Endothelial cell of umbilical vein (primary cell): ENCODE measurements around the gene TTC3. TPM values are rescaled to one million over a fixed set of nuclear protein-coding genes. Genes with fewer than 3 reads are reported as not detected.

Source experiments
- BruUV-seq: library from RNA; stranded (reverse); fragments of 400-500 nt; replicated peaks from 2 replicates; lab custom pipeline; 2021; lab: Mats Ljungman, UMichigan
- CTCF ChIA-PET: fragments of 300-600, 350-600 bp; sonication (Branson Sonifier 250); formaldehyde crosslinking; loops from one replicate; lab custom pipeline; 2021; ENCODE audit warnings: antibody characterized with exemption, inconsistent platforms; lab: Charles Lee
- POLR2A ChIA-PET: fragments of 300-600, 350-600 bp; sonication (Branson Sonifier 250); formaldehyde crosslinking; loops from one replicate; lab custom pipeline; 2021; ENCODE audit warnings: antibody characterized with exemption, inconsistent platforms; lab: Charles Lee
- DNase-seq: peaks from one replicate; pipeline ENCODE4 v3.0.0-alpha.2; 2011; ENCODE audit warnings: low read depth, low spot score
- FAIRE-seq: peaks from 2 replicates; lab custom pipeline; 2011; peaks lifted over from hg19 to GRCh38; lab: Jason Lieb, UNC
- H2AFZ ChIP-seq: 2 replicates; pipeline ENCODE4 v1.6.0; 2012; ENCODE audit warnings: low read depth, low read length, control low read depth, inconsistent platforms
- H3K27ac ChIP-seq: 2 replicates; pipeline ENCODE4 v1.5.1; 2011; ENCODE audit warnings: low read depth, mild to moderate bottlenecking, control low read depth, low read length, moderate library complexity; ENCODE audit not compliant: insufficient read depth
- H3K27me3 ChIP-seq, 2 experiments: 2 replicates each; pipeline versions ENCODE4 v1.6.0 to v1.6.1; 2011; ENCODE audit warnings: low read length in 2 of 2, mixed read lengths in 1 of 2; ENCODE audit not compliant: control insufficient read depth in 2 of 2, insufficient read depth in 2 of 2
- H3K36me3 ChIP-seq, 2 experiments: 2 replicates in 1 of 2; 3 replicates in 1 of 2; pipeline ENCODE4 v1.5.1; 2011; ENCODE audit warnings: low read length in 2 of 2, mild to moderate bottlenecking in 1 of 2, moderate library complexity in 1 of 2; ENCODE audit not compliant: control insufficient read depth in 2 of 2, insufficient read depth in 2 of 2; ENCODE audit errors: extremely low read depth in 1 of 2
- H3K4me1 ChIP-seq: 3 replicates; pipeline ENCODE4 v1.5.1; 2011; ENCODE audit warnings: mild to moderate bottlenecking, low read length; ENCODE audit not compliant: control insufficient read depth, insufficient read depth; ENCODE audit errors: extremely low read depth
- H3K4me2 ChIP-seq: 2 replicates; pipeline ENCODE4 v1.6.1; 2011; ENCODE audit warnings: low read length, control low read depth, mixed read lengths; ENCODE audit not compliant: insufficient read depth
- H3K4me3 ChIP-seq, 3 experiments: fragments of 200-600 bp in 1 of 3; sonication (generic), shearing (Covaris generic) in 1 of 3; replicated peaks in 1 of 3; 2 replicates each; pipeline ENCODE4 v1.5.1; 2011 to 2016; ENCODE audit warnings: control low read depth in 3 of 3, low read length in 3 of 3, mild to moderate bottlenecking in 2 of 3, inconsistent platforms in 1 of 3, low read depth in 1 of 3, moderate library complexity in 1 of 3; ENCODE audit not compliant: insufficient read depth in 1 of 3
- H3K79me2 ChIP-seq: 2 replicates; pipeline ENCODE4 v1.6.0; 2012; ENCODE audit warnings: low read length, inconsistent platforms; ENCODE audit not compliant: control insufficient read depth, insufficient read depth
- H3K9ac ChIP-seq: replicated peaks from 2 replicates; pipeline ENCODE3; 2011; ENCODE audit warnings: low read length, control low read depth; ENCODE audit not compliant: insufficient read depth; ENCODE audit errors: extremely low read depth
- H3K9me1 ChIP-seq: replicated peaks from 3 replicates; pipeline ENCODE4 v1.6.0; 2011; ENCODE audit warnings: mild to moderate bottlenecking, low read length; ENCODE audit not compliant: control insufficient read depth, insufficient read depth; ENCODE audit errors: extremely low read depth
- H3K9me3 ChIP-seq: replicated peaks from 2 replicates; pipeline ENCODE4 v1.5.1; 2012; ENCODE audit warnings: low read length, inconsistent platforms; ENCODE audit not compliant: control insufficient read depth, insufficient read depth
- H4K20me1 ChIP-seq: replicated peaks from 2 replicates; pipeline ENCODE3; 2011; ENCODE audit warnings: mild to moderate bottlenecking, low read length; ENCODE audit not compliant: control insufficient read depth, insufficient read depth; ENCODE audit errors: extremely low read depth
- CTCF ChIP-seq, 2 donors: IDR thresholded peaks; 1 replicate in 1 of 2; 2 replicates in 1 of 2; pipeline ENCODE4 v1.5.1; 2011; ENCODE audit warnings: low read length in 2 of 2, mild to moderate bottlenecking in 2 of 2, moderate library complexity in 2 of 2, control low read depth in 1 of 2, inconsistent platforms in 1 of 2, low read depth in 1 of 2; ENCODE audit not compliant: insufficient read depth in 1 of 2; ENCODE audit errors: extremely low read depth in 1 of 2
- EZH2 ChIP-seq: IDR thresholded peaks from 2 replicates; pipeline ENCODE4 v1.6.1; 2012; ENCODE audit warnings: borderline replicate concordance, low read depth, mild to moderate bottlenecking, moderate library complexity, low read length, inconsistent platforms; ENCODE audit not compliant: severe bottlenecking
- FOS ChIP-seq: IDR thresholded peaks from 2 replicates; pipeline ENCODE4 v1.6.1; 2011; ENCODE audit warnings: mild to moderate bottlenecking, low read length, moderate library complexity, borderline replicate concordance; ENCODE audit not compliant: insufficient read depth
- GATA2 ChIP-seq: IDR thresholded peaks from 2 replicates; pipeline ENCODE4 v1.7.0; 2011; ENCODE audit warnings: low read depth, mild to moderate bottlenecking, moderate library complexity, mixed read lengths, low read length; ENCODE audit not compliant: insufficient read length, insufficient read depth
- JUN ChIP-seq: IDR thresholded peaks from 2 replicates; pipeline ENCODE4 v1.6.1; 2011; ENCODE audit warnings: borderline replicate concordance, low read depth; ENCODE audit not compliant: insufficient read length, insufficient read depth
- MAX ChIP-seq: IDR thresholded peaks from 2 replicates; pipeline ENCODE4 v1.6.1; 2011; ENCODE audit not compliant: insufficient read depth, insufficient read length
- MYC ChIP-seq: IDR thresholded peaks from one replicate; pipeline ENCODE4 v1.6.1; 2011; ENCODE audit warnings: mild to moderate bottlenecking, low read depth, low read length
- POLR2A ChIP-seq: IDR thresholded peaks from 2 replicates; pipeline ENCODE4 v1.6.1; 2012; ENCODE audit warnings: low read depth, mild to moderate bottlenecking, control low read depth, low read length
- POLR2AphosphoS5 ChIP-seq: IDR thresholded peaks from 2 replicates; pipeline ENCODE4 v1.6.1; 2012; ENCODE audit warnings: low read depth, mild to moderate bottlenecking, control low read depth, low read length, moderate library complexity; ENCODE audit not compliant: insufficient read depth
- dilution Hi-C: fragments of 300-500 bp; cut with MboI; formaldehyde crosslinking; loops from one replicate; pipeline ENCODE4 v1.15.0; 2019; ENCODE audit warnings: low sequenced_read_pairs; ENCODE audit not compliant: extremely low pct_ligation_motif_present
- intact Hi-C: fragments of 100-400 bp; cut with micrococcal nuclease; formaldehyde crosslinking; loops from one replicate; pipeline ENCODE4 v1.10.0; 2022
- polyA plus RNA-seq, 4 experiments: library from polyadenylated mRNA; depleted of rRNA in 3 of 4; stranded (reverse) in 3 of 4; unstranded in 1 of 4; fragments of >200 nt; gene quantifications; 2 replicates each; pipeline versions ENCODE4 v1.2.1 to v1.2.3, GENCODE V29; 2011 to 2012; ENCODE audit warnings: missing spikeins in 1 of 4
- total RNA-seq: library from RNA; stranded (reverse); gene quantifications from 2 replicates; pipeline ENCODE4 v1.2.3, GENCODE V29; 2021

Gene TTC3
- total and polyA plus RNA-seq, 2 donors (not counting 3 experiments of a cell fraction or from before 2014, with no cell fraction given): 26.2 to 113 TPM

- ChIA-PET CTCF (interaction anchor here (0.9 kb wide), 1 partner anchor 167 kb away, joined by 3 read pairs; no protein-coding TSS in a partner anchor), POLR2A (no interaction called here)
- Histone ChIP-seq H3K9me1 (no peaks in the 10 kb centered on the region), H3K4me3 (no peak overlapping the region), H3K27me3 (no peaks in the 10 kb centered on the region), H3K79me2 (no peaks in the 10 kb centered on the region), H3K9me3 (no peaks in the 10 kb centered on the region), H2AFZ (no peak overlapping the region), H4K20me1 (no peaks in the 10 kb centered on the region), H3K36me3 (peaks cover 8 to 10% of the 10 kb centered on the region in 2 experiments), H3K4me2 (no peak overlapping the region), H3K27ac (no peak overlapping the region), H3K4me1 (no peaks in the 10 kb centered on the region), H3K9ac (no peak overlapping the region)
- dilution Hi-C loops: no loop called here
- intact Hi-C loops: no loop called here
- FAIRE-seq: no peak
- no peak for TF ChIP-seq JUN
- no peak for TF ChIP-seq POLR2A
- TF ChIP-seq CTCF (IDR thresholded peaks at IDR 0.05; ENCODE audit: extremely low read depth in 1 of 2, insufficient read depth in 1 of 2, low read depth in 1 of 2, low read length in 2 of 2): no peak
- TF ChIP-seq POLR2AphosphoS5: no peak
- no peak for TF ChIP-seq FOS
- no peak for TF ChIP-seq EZH2
- no peak for TF ChIP-seq MAX
- no peak for TF ChIP-seq GATA2
- TF ChIP-seq MYC: no peak
- no TSS peak for BruUV-seq
- no peak for DNase-seq
Observed at GRCh38 chr21:37181059-37181458, 108.0 kb downstream of the TTC3 start.
